ENCODE measurements around the gene TENT5C. TPM values are rescaled to one million over a fixed set of nuclear protein-coding genes. Genes with fewer than 3 reads are reported as not detected.

Gene TENT5C
- total and polyA plus RNA-seq, 9 of the 15 experiments (the other 6 are each of a cell fraction or from before 2014, with no cell fraction given): 1.8 to 7.7 (median 4.0) TPM

DNA sequence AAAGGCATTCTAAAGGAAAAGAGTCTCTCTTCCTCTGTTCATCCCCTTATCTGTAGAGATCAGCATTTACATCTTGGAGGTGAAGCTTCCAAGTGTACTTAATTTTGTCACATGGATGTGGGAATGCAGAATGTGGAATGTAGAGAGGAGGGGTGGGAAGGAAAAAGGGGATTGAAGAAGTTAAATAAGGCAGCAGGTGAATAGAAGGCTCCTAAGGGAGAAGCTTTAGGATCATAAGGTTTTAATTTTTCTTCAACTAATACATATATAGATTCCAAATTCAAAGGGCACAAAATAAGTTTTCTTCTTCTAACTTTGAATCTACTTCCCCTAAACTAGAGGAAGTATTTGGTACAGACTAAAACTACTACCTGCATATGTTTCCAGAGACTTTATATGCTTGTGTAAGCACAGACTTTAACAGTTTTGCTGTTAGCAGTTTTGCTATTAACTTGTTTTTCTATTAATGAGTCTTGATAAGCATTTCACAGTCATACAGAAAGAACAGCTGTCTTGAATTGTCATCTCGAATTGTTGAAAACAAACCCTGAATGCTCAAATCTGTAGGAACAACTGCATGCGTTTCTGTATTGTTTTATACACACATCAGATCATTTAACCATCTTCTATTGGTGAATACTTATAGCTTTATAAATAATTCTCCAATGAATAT lies 12.7 kb downstream of the TENT5C start (continued):
- TF ChIP-seq PRDM10 (IDR thresholded peaks at IDR 0.05; ENCODE audit: partially characterized antibody): peak; percentile 97

DNA sequence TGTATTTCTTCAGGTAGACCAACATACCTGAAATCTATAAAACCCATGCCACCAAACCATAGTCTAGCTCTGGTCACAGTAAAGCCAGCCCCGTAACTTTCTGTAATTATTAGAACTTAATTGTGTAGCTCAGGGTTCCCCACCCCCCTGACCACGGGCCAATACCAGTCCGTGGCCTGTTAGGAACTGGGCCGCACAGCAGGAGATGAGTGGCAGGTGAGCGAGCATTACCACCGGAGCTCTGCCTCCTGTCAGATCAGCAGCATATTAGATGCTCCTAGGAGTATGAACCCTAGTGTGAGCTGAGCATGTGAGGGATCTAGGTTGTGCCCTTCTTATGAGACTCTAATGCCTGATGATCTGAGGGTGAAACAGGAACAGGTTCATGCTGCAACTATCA lies 14.6 kb downstream of the TENT5C start:
- WGBS (ENCODE audit: insufficient coverage, low coverage, missing lambda C conversion rate): 88% methylated on average over 6 of the region's 6 CpGs
- no peak overlapping the region for H3K9ac ChIP-seq (ENCODE audit: insufficient read depth in 1 of 2, low read depth in 2 of 2, low read length in 2 of 2)
- peaks cover 65% of the 10 kb centered on the region for H3K79me2 ChIP-seq (ENCODE audit: control insufficient read depth, insufficient read depth, low read length)
- H2AFZ ChIP-seq (ENCODE audit: low read depth, low read length): no peak overlapping the region
- H3K9me3 ChIP-seq (replicated peaks; ENCODE audit: control insufficient read depth, insufficient read depth, low read depth, low read length): no peaks in the 10 kb centered on the region
- in situ Hi-C loops (cut with MboI) (no loop called here), intact Hi-C loops (cut with micrococcal nuclease) (no loop called here)
- no peak overlapping the region for H3K4me2 ChIP-seq (ENCODE audit: insufficient read depth, low read length)
- no peak overlapping the region for H3K4me3 ChIP-seq
- ChIA-PET POLR2A (interaction anchor here (0.6 to 24.8 kb wide), 2 partner anchors 8 to 138 kb away, joined by 3 to 383 read pairs; partner anchors contain the start of gene TENT5C), CTCF (ENCODE audit: low intra/inter-chr PET ratio) (no interaction called here)
- ATAC-seq (no peak), FAIRE-seq (no peak), DNase-seq (ENCODE audit: extremely low read depth in 1 of 4, low spot score in 3 of 4) (no peak)
- peaks cover 3% of the 10 kb centered on the region for H3K9me1 ChIP-seq (ENCODE audit: control insufficient read depth, insufficient read depth, low read length)
- H3K27me3 ChIP-seq (ENCODE audit: control insufficient read depth in 2 of 2, insufficient read depth in 2 of 2, low read length in 2 of 2): no peaks in the 10 kb centered on the region
- peaks cover 7 to 32% of the 10 kb centered on the region in 2 experiments; a peak in 4 of 5 replicates for H3K4me1 ChIP-seq (replicated peaks in 1 of 2; ENCODE audit: control insufficient read depth in 2 of 2, insufficient read depth in 2 of 2, low read length in 2 of 2)
- BruUV-seq (replicated peaks): no TSS peak
- H3K27ac ChIP-seq (ENCODE audit: extremely low read depth, low read depth, low read length): no peak overlapping the region
- peaks cover 21% of the 10 kb centered on the region for H3K36me3 ChIP-seq (ENCODE audit: control insufficient read depth, insufficient read depth, low read length)
- 0 out of 2 replicates have a peak, but pooled peaks cover 10% of the 10 kb centered on the region for H4K20me1 ChIP-seq (replicated peaks; ENCODE audit: control insufficient read depth, insufficient read depth, low read length)
- no peak for TF ChIP-seq MIER1 (IDR thresholded peaks at IDR 0.05; ENCODE audit: low read depth)

All from K562 (cell line).